IPS-18c (cell line): ENCODE measurements around the gene BTBD3.

ENCODE experiments used
- H3K4me3 ChIP-seq: 2 replicates; pipeline ENCODE4 v1.7.0; 2013; ENCODE audit warnings: low read depth, mild to moderate bottlenecking, low read length, moderate library complexity; ENCODE audit not compliant: insufficient read depth
- H3K9me3 ChIP-seq: one replicate; pipeline ENCODE4 v1.6.1; 2013; ENCODE audit warnings: mild to moderate bottlenecking, low read length, moderate library complexity; ENCODE audit not compliant: control insufficient read depth, insufficient read depth

BTBD3 gene

GRCh38 chr20:11941593-11942246, 24.0 kb downstream of the BTBD3 start:
- Histone ChIP-seq H3K9me3 (no peaks in the 10 kb centered on the region), H3K4me3 (no peak overlapping the region)

- no peak overlapping the region for H3K4me3 ChIP-seq
- no peaks in the 10 kb centered on the region for H3K9me3 ChIP-seq
These were observed 26.1 kb downstream of the BTBD3 start for GRCh38 chr20:11943778-11944177.

GRCh38 chr20:11948806-11949205, 31.1 kb downstream of the BTBD3 start:
- no peak overlapping the region for H3K4me3 ChIP-seq
- no peaks in the 10 kb centered on the region for H3K9me3 ChIP-seq

GRCh38 chr20:11949711-11950110, 32.0 kb downstream of the BTBD3 start:
- no peak overlapping the region for H3K4me3 ChIP-seq
- peaks cover 1% of the 10 kb centered on the region for H3K9me3 ChIP-seq

GRCh38 chr20:11951696-11952095, 34.0 kb downstream of the BTBD3 start:
- Histone ChIP-seq H3K4me3 (no peak overlapping the region), H3K9me3 (peaks cover 7% of the 10 kb centered on the region)

GRCh38 chr20:11952639-11953038, 34.9 kb downstream of the BTBD3 start:
- H3K9me3 ChIP-seq: peaks cover 7% of the 10 kb centered on the region
- H3K4me3 ChIP-seq: no peak overlapping the region

- Histone ChIP-seq H3K4me3 (no peak overlapping the region), H3K9me3 (peaks cover 7% of the 10 kb centered on the region)
These were observed 40.2 kb downstream of the BTBD3 start for GRCh38 chr20:11957911-11958310.

GRCh38 chr20:11958855-11959254, 41.2 kb downstream of the BTBD3 start:
- H3K4me3 ChIP-seq: no peak overlapping the region
- peaks cover 7% of the 10 kb centered on the region for H3K9me3 ChIP-seq

- Histone ChIP-seq H3K9me3 (no peaks in the 10 kb centered on the region), H3K4me3 (no peak overlapping the region)
These were observed 47.9 kb downstream of the BTBD3 start for GRCh38 chr20:11965602-11966001.

- no peak overlapping the region for H3K4me3 ChIP-seq
- H3K9me3 ChIP-seq: no peaks in the 10 kb centered on the region
These were observed 48.5 kb downstream of the BTBD3 start for GRCh38 chr20:11966186-11966585.

- no peak overlapping the region for H3K4me3 ChIP-seq
- no peaks in the 10 kb centered on the region for H3K9me3 ChIP-seq
These were observed 52.6 kb downstream of the BTBD3 start for GRCh38 chr20:11970243-11970836.

- H3K4me3 ChIP-seq: no peak overlapping the region
- H3K9me3 ChIP-seq: no peaks in the 10 kb centered on the region
These were observed 54.8 kb downstream of the BTBD3 start for GRCh38 chr20:11972478-11972877.
